ENCODE results near the gene CFAP20DC. TPM values are rescaled to one million over a fixed set of nuclear protein-coding genes. Genes with fewer than 3 reads are reported as not detected.
"Not testable (repeated sequence)": the region's sequence is repeated elsewhere in the genome, so short reads cannot be mapped to it uniquely, and the experiment has no call there.

Gene CFAP20DC
- total and polyA plus RNA-seq, 10 of the 15 experiments (the other 5 are each of a cell fraction or from before 2014, with no cell fraction given): 0.53 to 11.6 (median 2.0) TPM

- H3K9me3 ChIP-seq (replicated peaks; ENCODE audit: control insufficient read depth, insufficient read depth, low read length); intact Hi-C loops (cut with micrococcal nuclease; ENCODE audit: unreplicated experiment); DNase-seq (ENCODE audit: low read depth, low spot score); in situ Hi-C loops (cut with MboI); H3K4me2 ChIP-seq (ENCODE audit: control insufficient read depth, insufficient read depth); FAIRE-seq; H3K36me3 ChIP-seq (ENCODE audit: control insufficient read depth in 2 of 2, insufficient read depth in 2 of 2, low read length in 1 of 2); H3K4me3 ChIP-seq; ATAC-seq; H4K20me1 ChIP-seq (ENCODE audit: control insufficient read depth, insufficient read depth); H3K9ac ChIP-seq (ENCODE audit: control insufficient read depth, insufficient read depth, low read length); BruUV-seq (replicated peaks); H3K27ac ChIP-seq (ENCODE audit: control insufficient read depth, insufficient read depth); RAD21 ChIA-PET (ENCODE audit: unreplicated experiment); POLR2A ChIA-PET; H3K79me2 ChIP-seq (ENCODE audit: control insufficient read depth, insufficient read depth, low read length); H3K4me1 ChIP-seq (ENCODE audit: control insufficient read depth, insufficient read depth, low read length); H2AFZ ChIP-seq (ENCODE audit: control insufficient read depth, low read depth, low read length); H3K27me3 ChIP-seq (replicated peaks in 1 of 2; ENCODE audit: control insufficient read depth in 2 of 2, insufficient read depth in 2 of 2, low read length in 1 of 2): not testable (repeated sequence)
- ChIA-PET CTCF (interaction anchor here (0.9 to 1.4 kb wide), 2 partner anchors 12 to 104 kb away, joined by 3 read pairs; no protein-coding TSS in a partner anchor), SMC1A (ENCODE audit: uncharacterized antibody, unreplicated experiment) (interaction anchor here (1.0 to 1.5 kb wide), 3 partner anchors 16 to 344 kb away, joined by 3 to 4 read pairs (median 3); no protein-coding TSS in a partner anchor)
- peak; percentile 62 for TF ChIP-seq NFYB (IDR thresholded peaks at IDR 0.05; ENCODE audit: insufficient read depth, low read depth, low read length)
- WGBS (ENCODE audit: insufficient coverage, insufficient replicate concordance, low lambda C conversion rate, missing lambda C conversion rate): 14% methylated on average over 3 of the region's 3 CpGs
These were observed 340.8 kb downstream of the CFAP20DC start for GRCh38 chr3:58708983-58709382.

- POLR2A ChIA-PET: no interaction called here
- H3K9ac ChIP-seq (ENCODE audit: control insufficient read depth, insufficient read depth, low read length): no peak overlapping the region
- no peaks in the 10 kb centered on the region for H3K9me3 ChIP-seq (replicated peaks; ENCODE audit: control insufficient read depth, insufficient read depth, low read length)
- no peaks in the 10 kb centered on the region for H3K79me2 ChIP-seq (ENCODE audit: control insufficient read depth, insufficient read depth, low read length)
- DNase-seq (ENCODE audit: low read depth, low spot score) (no peak), ATAC-seq (no peak), FAIRE-seq (no peak)
- no peaks in the 10 kb centered on the region for H3K27me3 ChIP-seq (replicated peaks in 1 of 2; ENCODE audit: control insufficient read depth in 2 of 2, insufficient read depth in 2 of 2, low read length in 1 of 2)
- WGBS (ENCODE audit: insufficient coverage, insufficient replicate concordance, low lambda C conversion rate, missing lambda C conversion rate): 12% methylated on average over 3 of the region's 3 CpGs
- no TSS peak for BruUV-seq (replicated peaks)
- no peak overlapping the region for H2AFZ ChIP-seq (ENCODE audit: control insufficient read depth, low read depth, low read length)
- H3K27ac ChIP-seq (ENCODE audit: control insufficient read depth, insufficient read depth): no peak overlapping the region
- no peak overlapping the region for H3K4me3 ChIP-seq
- no peaks in the 10 kb centered on the region for H4K20me1 ChIP-seq (ENCODE audit: control insufficient read depth, insufficient read depth)
- intact Hi-C loops (cut with micrococcal nuclease; ENCODE audit: unreplicated experiment): no loop called here
- RAD21 ChIA-PET (ENCODE audit: unreplicated experiment): no interaction called here
- H3K36me3 ChIP-seq (ENCODE audit: control insufficient read depth in 2 of 2, insufficient read depth in 2 of 2, low read length in 1 of 2): no peaks in the 10 kb centered on the region
- no peak overlapping the region for H3K4me2 ChIP-seq (ENCODE audit: control insufficient read depth, insufficient read depth)
- H3K4me1 ChIP-seq (ENCODE audit: control insufficient read depth, insufficient read depth, low read length): no peaks in the 10 kb centered on the region
- CTCF ChIA-PET: interaction anchor here (0.9 kb wide), 2 partner anchors 105 to 344 kb away, joined by 3 read pairs; no protein-coding TSS in a partner anchor
- SMC1A ChIA-PET (ENCODE audit: uncharacterized antibody, unreplicated experiment): interaction anchor here (1.4 to 1.5 kb wide), 2 partner anchors 22 to 344 kb away, joined by 3 to 4 read pairs; no protein-coding TSS in a partner anchor
- in situ Hi-C loops (cut with MboI): no loop called here
- TF ChIP-seq NFXL1 (IDR thresholded peaks at IDR 0.05; ENCODE audit: borderline replicate concordance) (no peak), STAT3 (IDR thresholded peaks at IDR 0.05; ENCODE audit: low read depth, low read length) (no peak), FOS (IDR thresholded peaks at IDR 0.05; ENCODE audit: borderline replicate concordance, extremely low read depth, insufficient read length) (no peak), TCF3 (IDR thresholded peaks at IDR 0.05; ENCODE audit: borderline replicate concordance, insufficient read depth, low read depth, low read length) (no peak), YY1 (IDR thresholded peaks at IDR 0.05; ENCODE audit: low read depth, low read length) (no peak), ZZZ3 (IDR thresholded peaks at IDR 0.05; ENCODE audit: control insufficient read depth, insufficient read length, low read depth) (no peak), JUND (IDR thresholded peaks at IDR 0.05; ENCODE audit: low read depth, low read length) (no peak), KAT2A (conservative IDR thresholded peaks at IDR 0.05; ENCODE audit: control insufficient read depth, low read depth, low read length) (no peak), USF1 (IDR thresholded peaks at IDR 0.05; ENCODE audit: borderline replicate concordance, extremely low read length, insufficient read depth, low read depth, low read length) (no peak), FOXK2 (IDR thresholded peaks at IDR 0.05) (no peak), SREBF2 (IDR thresholded peaks at IDR 0.05; ENCODE audit: low read length) (no peak), WRNIP1 (IDR thresholded peaks at IDR 0.05; ENCODE audit: borderline replicate concordance, low read depth, low read length) (no peak), EED (IDR thresholded peaks at IDR 0.05; ENCODE audit: low read depth) (no peak)
- TF ChIP-seq, protein P1, sequence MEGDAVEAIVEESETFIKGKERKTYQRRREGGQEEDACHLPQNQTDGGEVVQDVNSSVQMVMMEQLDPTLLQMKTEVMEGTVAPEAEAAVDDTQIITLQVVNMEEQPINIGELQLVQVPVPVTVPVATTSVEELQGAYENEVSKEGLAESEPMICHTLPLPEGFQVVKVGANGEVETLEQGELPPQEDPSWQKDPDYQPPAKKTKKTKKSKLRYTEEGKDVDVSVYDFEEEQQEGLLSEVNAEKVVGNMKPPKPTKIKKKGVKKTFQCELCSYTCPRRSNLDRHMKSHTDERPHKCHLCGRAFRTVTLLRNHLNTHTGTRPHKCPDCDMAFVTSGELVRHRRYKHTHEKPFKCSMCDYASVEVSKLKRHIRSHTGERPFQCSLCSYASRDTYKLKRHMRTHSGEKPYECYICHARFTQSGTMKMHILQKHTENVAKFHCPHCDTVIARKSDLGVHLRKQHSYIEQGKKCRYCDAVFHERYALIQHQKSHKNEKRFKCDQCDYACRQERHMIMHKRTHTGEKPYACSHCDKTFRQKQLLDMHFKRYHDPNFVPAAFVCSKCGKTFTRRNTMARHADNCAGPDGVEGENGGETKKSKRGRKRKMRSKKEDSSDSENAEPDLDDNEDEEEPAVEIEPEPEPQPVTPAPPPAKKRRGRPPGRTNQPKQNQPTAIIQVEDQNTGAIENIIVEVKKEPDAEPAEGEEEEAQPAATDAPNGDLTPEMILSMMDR (IDR thresholded peaks at IDR 0.05 in 2 of 3, conservative IDR thresholded peaks at IDR 0.05 in 1 of 3; ENCODE audit: control insufficient read depth in 2 of 3, extremely low read depth in 1 of 3, insufficient read depth in 1 of 3, low read depth in 3 of 3, low read length in 3 of 3): no peak
These were observed 341.6 kb downstream of the CFAP20DC start for GRCh38 chr3:58708116-58708791.
